Left ventricle myocardium superior (tissue), 1 donor: ENCODE measurements around the gene CPLANE1. TPM values are rescaled to one million over a fixed set of nuclear protein-coding genes. Genes with fewer than 3 reads are reported as not detected.
A peak's percentile ranks its signal among the peaks of the same experiment; 100 is the strongest.

Experiments used
- ATAC-seq: fragments of 200-7000 bp; cut with Tn5 transposase; one replicate; pipeline ENCODE4 v1.9.1; 2020; ENCODE audit warnings: mild to moderate bottlenecking, moderate library complexity
- DNase-seq: peaks from one replicate; pipeline ENCODE4 v3.0.0-alpha.2; 2020
- intact Hi-C: fragments of 100-400 bp; cut with micrococcal nuclease; formaldehyde crosslinking; loops from one replicate; pipeline ENCODE4 v1.11.0; 2022
- total RNA-seq: library from RNA; stranded (reverse); fragmentation: NEBNext Ultra II Directional; extraction: Animal tissue kit (Norgen Biotek cat#: 25700); gene quantifications from one replicate; pipeline ENCODE4 v1.2.1, GENCODE V29; 2021
- donor health status: DM: no; HTN: yes; CAD: no; lungs with severe emphysema.

The CPLANE1 gene
- total RNA-seq, 1 donor from 2014 or later = 10.3 TPM

DNA sequence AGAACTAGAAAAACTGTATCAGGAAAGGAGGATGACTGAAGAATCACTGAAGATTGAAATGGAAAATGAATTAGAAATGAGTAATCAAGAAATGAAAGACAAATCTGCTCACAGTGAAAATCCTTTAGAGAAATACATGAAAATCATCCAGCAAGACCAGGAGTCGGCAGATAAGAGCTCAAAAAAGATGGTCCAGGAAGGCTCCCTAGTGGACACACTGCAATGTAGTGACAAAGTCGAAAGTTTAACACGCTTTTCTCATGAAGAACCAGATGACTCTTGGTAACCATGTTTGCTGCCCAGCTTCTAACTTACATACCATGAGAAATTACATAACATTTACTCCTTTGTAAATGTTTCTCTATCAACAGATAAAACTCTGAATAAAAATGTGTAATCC, 37.1 kb downstream of the CPLANE1 start:
- no peak for DNase-seq
- no peak for ATAC-seq
- intact Hi-C loops = no loop called here

DNA sequence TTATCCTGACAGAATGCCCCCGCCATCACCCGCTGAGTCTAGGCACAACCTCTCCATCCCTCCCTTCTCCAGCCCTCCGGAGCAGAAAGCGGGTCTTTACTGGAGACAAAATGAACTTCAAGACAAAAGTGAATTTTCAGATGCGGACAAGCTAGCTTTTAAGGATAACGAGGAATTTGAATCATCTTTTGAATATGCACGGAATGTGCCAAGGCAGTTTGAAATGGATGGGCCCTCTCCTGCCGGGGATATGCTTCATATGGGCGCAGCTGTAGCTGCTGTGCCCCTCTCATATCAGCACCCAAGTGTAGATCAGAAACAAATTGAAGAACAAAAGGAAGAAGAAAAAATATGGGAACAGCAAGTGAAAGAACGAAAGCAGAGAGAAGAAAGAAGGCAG, 37.5 kb downstream of the CPLANE1 start:
- intact Hi-C loops = no loop called here
- no peak for ATAC-seq
- no peak for DNase-seq

DNA sequence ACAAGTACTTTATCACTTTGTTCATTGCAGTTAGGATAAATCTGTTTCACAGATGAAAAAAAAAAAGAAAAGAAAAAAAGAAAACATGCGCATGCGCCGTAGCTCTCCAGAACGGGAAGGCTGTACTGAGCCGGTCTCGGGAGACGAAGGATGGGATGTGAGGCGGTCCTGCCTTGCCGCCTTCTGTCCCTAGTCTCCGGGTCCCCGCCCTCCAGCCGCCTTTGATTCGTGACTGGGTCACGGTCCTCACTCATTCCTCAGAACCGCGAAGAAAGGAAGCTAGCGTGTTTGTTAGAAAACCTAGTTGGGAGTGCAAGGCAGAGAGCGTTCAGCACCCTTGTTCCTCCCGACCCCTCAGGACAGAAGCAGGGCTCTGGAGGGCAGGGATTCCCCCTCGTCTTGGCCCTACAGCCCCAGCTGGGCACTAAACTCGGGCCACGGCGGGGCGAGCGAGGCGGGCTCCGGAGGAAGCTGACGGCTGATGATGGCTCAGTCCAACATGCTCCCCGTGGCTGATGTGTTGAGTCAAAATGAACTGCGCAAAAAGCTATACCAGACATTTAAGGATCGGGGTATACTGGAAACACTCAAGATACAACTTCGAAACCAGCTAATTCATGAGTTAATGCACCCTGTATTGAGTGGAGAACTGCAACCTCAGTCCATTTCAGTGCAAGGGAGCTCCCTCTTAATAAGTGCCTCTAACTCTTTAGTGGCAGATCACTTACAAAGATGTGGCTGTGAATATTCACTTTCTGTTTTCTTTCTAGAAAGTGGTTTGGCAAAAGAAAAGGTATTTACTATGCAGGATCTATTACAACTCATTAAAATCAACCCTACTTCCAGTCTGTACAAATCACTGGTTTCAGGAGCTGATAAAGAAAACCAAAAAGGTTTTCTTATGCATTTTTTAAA, 40.0 kb downstream of the CPLANE1 start:
- ATAC-seq (peak; percentile 70), DNase-seq (peak; percentile 45)
- intact Hi-C loops = no loop called here

DNA sequence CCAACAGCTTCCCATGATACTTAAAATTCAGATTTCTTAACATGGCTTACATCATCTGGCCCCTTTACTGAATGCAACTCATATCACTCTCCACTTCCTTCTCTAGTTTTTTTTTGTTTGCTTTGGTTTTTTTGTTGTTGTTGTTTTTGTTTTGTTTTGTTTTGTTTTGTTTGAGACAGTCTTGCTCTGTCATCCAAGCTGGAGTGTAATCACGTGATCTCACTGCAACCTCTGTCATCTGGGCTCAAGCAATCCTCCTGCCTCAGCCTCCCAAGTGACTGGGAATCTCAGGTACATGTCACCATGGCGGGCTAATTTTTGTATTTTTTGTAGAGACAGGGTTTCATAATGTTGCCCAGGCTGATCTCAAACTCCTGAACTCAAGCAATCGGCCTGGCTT, 41.4 kb downstream of the CPLANE1 start:
- DNase-seq = no peak
- intact Hi-C loops = no loop called here
- no peak for ATAC-seq

DNA sequence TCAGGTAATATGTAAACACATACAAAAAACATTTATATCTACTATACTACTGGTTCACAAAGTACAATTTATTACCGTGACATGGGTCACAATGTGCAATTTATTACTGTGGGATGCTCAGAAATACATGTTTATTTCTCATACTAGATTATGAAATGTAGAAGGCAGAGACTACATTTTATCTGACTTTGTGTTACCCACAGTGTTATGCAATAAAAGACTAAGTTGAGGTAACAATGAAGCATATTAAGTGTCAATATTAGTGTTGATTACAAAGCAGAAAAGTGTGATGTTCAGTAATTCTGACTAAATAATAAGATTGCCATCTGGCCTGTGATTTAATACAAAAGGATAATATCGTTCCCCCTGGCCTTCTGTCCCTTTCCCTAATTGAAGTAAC, 42.4 kb downstream of the CPLANE1 start:
- DNase-seq (no peak), ATAC-seq (no peak)
- intact Hi-C loops = no loop called here

DNA sequence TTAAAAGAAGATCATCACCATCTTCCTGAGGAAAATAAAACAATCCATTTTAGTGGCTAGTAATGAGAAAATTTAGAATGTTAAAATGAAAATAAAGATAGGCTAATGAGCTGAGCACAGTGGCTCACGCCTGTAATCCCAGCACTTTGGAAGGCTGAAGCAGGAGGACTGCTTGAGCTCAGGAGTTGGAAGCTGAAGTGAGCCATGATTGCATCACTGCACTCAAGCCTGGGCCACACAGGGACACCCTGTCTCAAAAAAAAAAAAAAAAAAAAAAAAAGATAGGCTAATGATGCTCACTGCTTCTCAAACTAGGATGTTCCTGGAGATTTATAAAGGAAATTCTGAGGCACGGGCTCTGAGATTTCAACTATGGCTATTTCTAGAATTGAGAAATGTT, 50.3 kb downstream of the CPLANE1 start:
- DNase-seq = no peak
- intact Hi-C loops = no loop called here
- peak; percentile 37 for ATAC-seq

DNA sequence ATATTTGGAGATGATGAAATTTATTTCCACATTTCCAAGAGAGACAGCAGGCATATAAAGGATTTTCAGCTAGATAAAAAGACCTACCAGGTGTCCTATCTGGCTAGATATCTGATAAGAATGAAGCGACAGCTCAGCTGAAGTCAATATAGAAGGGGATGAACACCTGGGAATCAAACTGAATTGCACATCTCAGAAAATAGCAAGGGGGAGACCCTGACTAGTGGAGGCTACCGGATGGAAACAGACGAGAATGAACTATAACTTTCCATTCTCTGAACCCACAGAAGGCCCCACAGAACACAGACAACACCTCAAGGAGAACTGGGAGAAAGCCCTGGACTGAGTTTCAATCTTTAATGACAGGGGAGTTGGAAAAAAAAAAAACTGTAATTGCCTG, 51.1 kb downstream of the CPLANE1 start:
- intact Hi-C loops = no loop called here
- ATAC-seq = no peak
- DNase-seq = no peak

DNA sequence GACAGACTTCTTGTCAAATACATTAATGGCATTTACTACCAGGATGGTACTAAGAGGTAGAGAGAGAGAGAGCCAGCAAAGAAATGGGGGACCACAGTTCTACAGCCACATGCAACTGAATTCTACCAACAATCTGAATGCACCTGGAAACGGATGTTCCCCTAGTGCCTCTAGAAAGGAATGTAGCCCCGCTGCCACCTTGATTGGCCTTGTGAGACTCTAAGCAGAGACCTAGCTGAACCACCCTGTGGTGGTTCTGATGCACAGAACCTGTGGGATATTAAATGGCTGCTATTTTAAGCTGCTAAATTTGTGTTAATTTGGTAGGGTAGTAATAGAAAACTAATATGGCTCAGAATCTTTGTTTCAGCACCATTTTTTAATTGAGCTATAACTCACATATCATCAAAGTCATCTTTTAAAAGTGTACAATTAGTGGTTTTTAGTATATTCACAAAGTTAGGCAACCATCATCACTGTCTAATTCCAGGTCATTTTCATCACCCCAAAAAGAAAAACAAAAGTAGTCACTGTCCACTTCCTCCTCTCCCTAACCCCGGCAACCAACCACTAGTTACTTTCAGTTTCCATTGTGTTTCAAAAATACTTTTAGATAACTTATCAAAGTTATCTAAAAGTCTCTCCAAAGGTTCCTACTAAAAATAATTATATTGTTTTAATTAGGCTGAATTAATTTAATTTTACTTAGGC, 51.7 kb downstream of the CPLANE1 start:
- DNase-seq (no peak), ATAC-seq (no peak)
- intact Hi-C loops = no loop called here

DNA sequence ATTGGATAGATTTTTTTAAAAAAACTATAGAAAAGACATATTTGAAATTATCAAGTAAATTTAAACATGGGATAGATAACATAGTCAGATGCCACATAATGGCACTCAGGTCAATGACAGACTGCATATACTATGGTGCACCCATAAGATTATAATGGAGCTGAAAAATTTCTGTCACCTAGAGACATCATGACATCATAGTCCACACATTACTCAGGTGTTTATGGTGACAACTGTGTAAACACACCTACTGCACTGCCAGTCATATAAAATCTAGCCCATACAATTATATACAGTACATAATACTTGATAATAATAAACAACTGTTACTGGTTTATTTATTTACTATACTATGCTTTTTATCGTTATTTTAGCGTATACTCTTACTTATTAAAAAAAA, 58.6 kb downstream of the CPLANE1 start:
- intact Hi-C loops = no loop called here
- no peak for DNase-seq
- no peak for ATAC-seq

DNA sequence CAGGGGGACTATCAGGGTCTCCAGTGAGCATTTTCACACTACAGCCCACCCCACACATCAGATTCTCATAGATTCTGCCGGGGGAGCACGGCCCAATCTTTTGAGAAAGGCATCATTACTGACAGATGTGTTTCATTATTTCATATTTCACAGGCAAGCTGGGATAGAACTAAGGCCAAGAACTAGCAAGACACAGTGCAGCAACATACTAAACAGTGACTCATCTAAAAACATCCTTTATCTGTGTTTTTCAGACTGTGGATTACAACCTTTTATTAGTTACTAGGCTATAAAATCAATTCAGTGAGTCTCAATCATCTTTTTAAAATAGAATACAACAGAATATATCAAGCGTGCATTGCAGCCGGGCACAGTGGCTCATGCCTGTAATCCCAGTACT, 59.8 kb downstream of the CPLANE1 start:
- intact Hi-C loops = no loop called here
- ATAC-seq = no peak
- DNase-seq = no peak

DNA sequence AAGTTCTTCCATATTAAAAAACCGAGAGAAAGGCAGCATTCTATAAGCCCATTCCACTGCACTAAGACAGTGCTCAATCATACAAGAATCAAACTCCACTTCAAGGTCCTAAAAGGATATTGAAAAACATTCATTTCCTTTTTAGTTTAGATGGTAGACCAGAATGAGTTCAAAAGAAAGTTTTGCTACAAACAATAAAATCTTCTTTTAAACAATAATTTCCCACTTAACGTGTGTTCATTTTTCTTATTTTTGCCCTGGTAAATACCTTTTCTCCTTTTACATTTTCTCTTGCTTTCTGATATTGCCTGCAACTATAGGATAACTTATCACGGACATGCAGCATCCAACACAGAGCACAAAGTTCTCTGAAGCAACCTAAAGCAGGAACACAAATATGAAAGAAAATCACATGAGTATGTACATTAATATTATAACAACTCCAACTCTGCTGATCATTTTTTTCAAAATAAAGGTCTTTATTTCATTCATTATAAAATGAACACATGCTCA, 61.7 kb downstream of the CPLANE1 start:
- ATAC-seq (no peak), DNase-seq (no peak)
- intact Hi-C loops = no loop called here

DNA sequence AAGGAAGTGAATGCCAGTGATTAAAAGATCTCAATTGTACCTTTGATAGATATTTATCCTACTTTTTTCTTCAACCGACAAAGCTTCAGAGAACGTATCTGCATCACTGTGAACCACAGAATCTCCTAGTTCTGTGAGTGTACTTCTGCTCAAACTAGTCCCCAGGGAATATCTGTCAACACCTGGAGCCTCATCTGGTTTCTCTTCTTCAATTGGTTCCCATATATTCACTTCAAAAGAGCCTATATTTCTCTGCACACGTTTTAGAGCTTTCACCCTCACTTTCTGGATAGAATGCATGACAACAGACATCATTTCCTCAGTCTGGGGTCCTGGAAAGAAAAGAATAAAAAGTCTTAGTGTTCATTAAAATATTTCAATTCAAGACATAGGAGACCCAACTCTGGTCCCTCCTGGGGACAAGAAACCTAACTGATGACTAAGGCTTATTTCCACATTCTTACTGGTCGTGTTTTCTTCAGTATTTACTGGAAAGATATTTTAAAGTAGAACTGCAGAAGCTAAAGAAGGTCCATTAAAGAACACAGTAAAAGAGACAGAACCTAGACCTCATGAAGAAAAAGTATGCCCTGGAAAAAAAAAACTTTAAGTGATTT, 64.3 kb downstream of the CPLANE1 start:
- intact Hi-C loops = no loop called here
- no peak for ATAC-seq
- no peak for DNase-seq

DNA sequence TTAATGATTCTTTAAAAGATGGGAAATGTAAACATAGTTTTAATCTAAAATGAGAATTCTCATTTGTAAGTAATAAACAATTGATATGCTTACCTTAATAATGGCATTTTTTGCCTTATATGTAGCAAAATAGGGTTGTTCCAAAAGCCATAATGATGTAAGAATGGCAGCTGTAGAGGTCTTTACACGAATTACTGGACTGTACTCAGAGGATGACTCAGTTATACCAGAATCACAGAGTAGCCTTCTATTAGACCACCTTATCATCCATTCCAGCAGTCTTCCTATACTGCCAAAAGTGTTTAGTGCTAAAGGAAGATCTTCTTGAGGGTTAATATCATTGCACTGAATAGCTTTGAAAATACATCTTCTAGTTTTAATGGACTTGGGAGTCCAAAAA, 66.5 kb downstream of the CPLANE1 start:
- intact Hi-C loops = no loop called here
- DNase-seq = no peak
- ATAC-seq = no peak

DNA sequence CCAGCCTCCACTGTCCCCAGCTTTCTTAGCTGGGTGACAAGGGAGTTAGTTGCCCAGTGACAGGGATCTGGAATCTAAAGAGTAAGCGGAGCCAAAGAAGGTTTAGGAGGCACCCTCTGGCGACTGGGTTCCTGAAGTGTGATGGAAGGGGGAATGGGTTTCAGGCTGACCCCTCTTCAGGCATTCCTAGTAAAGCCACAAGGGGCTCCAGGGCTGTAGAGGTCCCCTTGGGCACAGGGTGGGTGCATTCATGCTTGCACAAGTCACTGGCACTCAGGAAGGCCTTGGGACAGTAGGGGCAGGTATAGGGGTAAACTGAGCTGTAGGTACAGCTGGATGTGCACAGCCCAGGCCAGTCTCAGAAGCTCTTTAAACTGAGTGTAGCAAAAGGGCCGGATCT, 74.2 kb downstream of the CPLANE1 start:
- no peak for DNase-seq
- intact Hi-C loops = no loop called here
- no peak for ATAC-seq

DNA sequence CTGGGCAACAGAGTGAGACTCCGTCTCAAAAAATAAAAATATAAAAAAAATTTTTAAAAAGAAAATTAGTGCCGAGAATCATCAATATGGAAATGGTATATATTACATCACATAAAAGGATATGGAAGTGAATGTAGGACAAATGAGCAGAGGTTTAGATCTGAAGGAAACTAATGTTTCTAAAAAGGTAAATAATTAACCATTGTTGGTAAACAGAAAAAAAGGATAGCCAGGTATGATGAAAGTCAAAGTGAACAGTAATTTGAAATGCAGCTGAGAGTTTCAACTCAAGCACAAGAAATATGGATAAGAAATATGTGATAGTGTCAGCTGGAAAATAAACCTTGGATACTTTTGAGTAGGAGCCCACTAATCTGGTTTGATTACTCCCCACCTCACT, 76.2 kb downstream of the CPLANE1 start:
- intact Hi-C loops = no loop called here
- DNase-seq (no peak), ATAC-seq (no peak)

DNA sequence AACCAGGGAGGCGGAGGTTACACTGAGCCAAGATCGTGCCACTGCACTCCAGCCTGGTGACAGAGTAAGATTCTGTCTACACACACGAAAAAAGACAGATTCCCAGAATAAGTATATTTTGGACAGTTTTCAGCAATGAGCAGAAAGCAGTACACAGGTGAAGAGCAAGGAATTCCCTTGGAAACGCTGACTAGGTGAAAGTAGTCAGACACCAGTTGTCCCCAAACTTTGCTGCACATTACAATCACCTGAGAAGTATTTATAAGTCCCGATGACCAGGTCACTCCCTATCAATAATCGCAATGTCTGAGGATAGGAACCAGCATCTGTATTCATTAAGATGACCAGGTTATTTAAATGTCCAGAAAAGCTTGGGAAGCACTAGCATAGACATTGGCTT, 78.3 kb downstream of the CPLANE1 start:
- DNase-seq (no peak), ATAC-seq (no peak)
- intact Hi-C loops = no loop called here

DNA sequence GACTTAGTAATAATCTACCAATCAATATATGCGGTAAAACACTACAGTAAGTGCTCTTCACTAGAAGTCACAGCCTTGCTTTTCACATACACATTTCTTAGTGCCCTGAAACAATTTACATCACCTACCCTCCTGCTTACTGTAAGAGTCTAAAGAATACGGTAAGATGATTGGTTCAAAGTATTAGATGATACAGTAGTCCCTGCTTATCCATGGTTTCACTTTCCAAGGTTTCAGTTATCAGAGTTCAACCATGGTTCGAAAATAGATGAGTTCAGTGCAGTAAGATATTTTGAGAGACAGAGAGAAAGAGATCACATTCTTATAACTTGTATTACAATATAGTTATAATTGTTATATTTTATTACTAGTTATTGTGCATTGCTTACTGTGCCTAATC, 83.0 kb downstream of the CPLANE1 start:
- ATAC-seq (no peak), DNase-seq (no peak)
- intact Hi-C loops = loop anchor here (10.0 kb wide), 1 partner anchor 141 kb away; no protein-coding TSS in a partner anchor

DNA sequence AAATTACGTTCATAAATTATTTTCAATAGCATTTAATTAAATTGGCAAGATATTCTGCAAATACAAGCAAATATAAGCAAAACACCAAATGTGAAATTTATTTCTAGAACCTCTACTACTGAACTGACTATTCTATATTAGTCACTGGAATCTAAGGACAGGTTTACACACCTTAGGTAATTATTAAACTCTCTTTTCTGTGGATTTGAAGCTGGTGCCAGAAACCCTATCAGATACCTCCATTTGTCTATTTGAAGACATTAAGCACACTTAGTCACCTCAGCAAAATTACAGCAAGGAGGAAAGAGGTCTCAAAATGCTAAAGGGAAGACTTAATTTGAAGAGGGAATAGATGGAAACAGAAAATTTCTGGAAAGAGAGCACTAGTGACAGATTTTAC, 83.4 kb downstream of the CPLANE1 start:
- intact Hi-C loops = loop anchor here (10.0 kb wide), 1 partner anchor 141 kb away; no protein-coding TSS in a partner anchor
- ATAC-seq (no peak), DNase-seq (no peak)

DNA sequence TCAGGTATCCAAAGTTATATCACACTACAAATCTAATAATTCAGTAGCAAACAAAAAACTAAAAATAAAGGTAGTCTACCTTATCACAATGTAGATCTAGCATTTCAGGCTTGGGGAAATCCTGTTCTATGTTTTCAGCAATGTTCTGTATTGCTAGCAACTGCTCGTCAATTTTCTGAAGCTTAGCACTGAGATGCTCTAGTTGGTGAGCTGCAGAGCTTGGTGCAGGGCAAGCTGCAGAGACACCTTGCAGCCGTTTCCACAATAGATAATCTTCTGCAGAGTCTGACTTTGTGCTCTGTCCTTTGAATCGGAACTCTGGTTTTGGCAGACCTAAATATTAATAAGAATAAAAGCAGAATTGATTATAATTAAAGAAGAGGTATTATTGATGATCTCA, 95.5 kb downstream of the CPLANE1 start:
- intact Hi-C loops = no loop called here
- ATAC-seq (no peak), DNase-seq (no peak)

DNA sequence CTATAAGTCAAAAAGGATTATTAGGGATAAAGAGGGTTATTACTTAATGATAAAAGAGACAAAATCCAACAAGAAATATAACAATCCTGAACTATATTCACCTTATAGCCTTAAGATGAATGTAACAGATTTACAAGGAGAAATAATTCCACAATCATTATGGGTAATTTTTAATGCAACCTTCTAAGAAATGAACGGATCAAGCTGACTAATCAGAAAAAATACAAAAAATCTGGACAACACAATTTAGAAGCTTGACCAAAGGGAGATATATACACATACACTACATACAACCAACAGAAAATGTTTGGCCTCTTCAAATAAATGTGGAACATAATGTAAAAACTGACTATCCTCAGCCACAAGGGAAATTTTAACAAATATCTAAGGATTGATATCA, 102.3 kb downstream of the CPLANE1 start:
- ATAC-seq (no peak), DNase-seq (no peak)
- intact Hi-C loops = no loop called here
